DLD1 (cell line): ENCODE data around the gene GDE1.

Experiments
- in situ Hi-C: cut with HindIII; loops from 2 replicates; pipeline ENCODE4 v1.10.0; 2017; ENCODE audit warnings: low sequenced_read_pairs

GDE1 gene

GRCh38 chr16:19524616-19525384, 2.9 kb upstream of the GDE1 start:
- in situ Hi-C loops, result loop anchor here (25.0 kb wide), 2 partner anchors 137 to 562 kb away; no protein-coding TSS in a partner anchor

GRCh38 chr16:19524356-19524615, 2.4 kb upstream of the GDE1 start:
- in situ Hi-C loops, result loop anchor here (25.0 kb wide), 1 partner anchor 137 kb away; no protein-coding TSS in a partner anchor

- in situ Hi-C loops, result loop anchor here (25.0 kb wide), 1 partner anchor 136 kb away; no protein-coding TSS in a partner anchor
These were observed 1.9 kb upstream of the GDE1 start, which contains the start of gene CCP110 for GRCh38 chr16:19523559-19524355. Gene CCP110, plus strand, starts transcription at chr16:19523942. Its CDS starts 3,940 bp downstream, at chr16:19527882.

DNA sequence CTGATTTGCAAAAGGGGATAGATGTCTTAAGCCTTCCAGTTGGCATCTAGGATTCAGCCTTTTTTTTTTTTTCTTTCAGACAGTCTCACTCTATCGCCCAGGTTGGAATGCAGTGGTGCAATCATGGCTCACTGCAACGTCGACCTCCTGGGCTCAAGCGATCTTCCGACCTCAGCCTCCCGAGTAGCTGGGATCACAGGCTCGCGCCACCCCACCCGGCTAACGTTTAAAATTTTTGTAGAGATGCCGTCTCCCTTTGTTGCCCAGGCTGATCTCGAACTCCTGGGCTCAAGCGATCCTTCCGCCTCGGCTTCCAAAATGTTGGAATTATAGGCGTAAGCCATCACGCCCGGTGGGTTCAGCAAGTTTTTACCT, 1.3 kb upstream of the GDE1 start:
- in situ Hi-C loops, result loop anchor here (25.0 kb wide), 1 partner anchor 136 kb away; no protein-coding TSS in a partner anchor

- in situ Hi-C loops, result loop anchor here (25.0 kb wide), 1 partner anchor 135 kb away; no protein-coding TSS in a partner anchor
These were observed 862 bp upstream of the GDE1 start for GRCh38 chr16:19522760-19523159.

DNA sequence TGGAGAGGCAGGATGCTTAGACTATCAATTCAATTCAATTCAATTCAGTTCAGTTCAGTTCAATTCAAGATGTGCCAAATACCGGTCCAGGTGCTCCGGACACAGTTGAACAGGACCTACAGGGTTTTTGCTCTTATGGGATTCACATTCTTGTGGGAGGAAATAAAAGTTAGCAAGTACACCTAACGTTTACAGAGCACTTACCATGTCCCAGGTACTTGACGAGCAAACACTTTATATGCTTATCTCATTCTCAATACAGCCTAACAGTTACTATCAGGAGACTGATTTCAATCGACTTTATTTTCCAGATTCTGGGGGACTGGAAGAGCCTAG, 467 bp upstream of the GDE1 start:
- in situ Hi-C loops, result loop anchor here (25.0 kb wide), 1 partner anchor 135 kb away; no protein-coding TSS in a partner anchor

- in situ Hi-C loops, result loop anchor here (25.0 kb wide), 1 partner anchor 134 kb away; no protein-coding TSS in a partner anchor
These were observed 1.0 kb downstream of the GDE1 start for GRCh38 chr16:19520861-19521331.

DNA sequence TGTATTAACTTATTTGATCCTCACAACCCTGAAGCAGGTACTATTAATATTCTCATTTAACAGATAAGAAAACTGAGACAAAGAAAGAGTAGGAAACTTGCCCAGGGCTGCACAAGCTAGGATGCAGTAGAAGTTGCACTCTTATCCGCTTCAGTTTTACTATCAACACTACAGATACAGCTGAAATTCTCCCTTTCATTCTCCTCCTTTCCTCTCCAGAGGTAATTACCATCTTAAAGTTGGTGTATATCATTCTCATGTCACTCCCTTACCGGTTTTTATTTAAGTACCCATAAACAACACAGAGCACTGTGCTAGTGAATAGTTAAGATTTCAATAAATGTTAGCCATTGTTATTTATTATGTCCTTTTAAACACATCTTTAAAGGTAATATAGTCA, 3.5 kb downstream of the GDE1 start:
- in situ Hi-C loops, result loop anchor here (25.0 kb wide), 1 partner anchor 131 kb away; no protein-coding TSS in a partner anchor

DNA sequence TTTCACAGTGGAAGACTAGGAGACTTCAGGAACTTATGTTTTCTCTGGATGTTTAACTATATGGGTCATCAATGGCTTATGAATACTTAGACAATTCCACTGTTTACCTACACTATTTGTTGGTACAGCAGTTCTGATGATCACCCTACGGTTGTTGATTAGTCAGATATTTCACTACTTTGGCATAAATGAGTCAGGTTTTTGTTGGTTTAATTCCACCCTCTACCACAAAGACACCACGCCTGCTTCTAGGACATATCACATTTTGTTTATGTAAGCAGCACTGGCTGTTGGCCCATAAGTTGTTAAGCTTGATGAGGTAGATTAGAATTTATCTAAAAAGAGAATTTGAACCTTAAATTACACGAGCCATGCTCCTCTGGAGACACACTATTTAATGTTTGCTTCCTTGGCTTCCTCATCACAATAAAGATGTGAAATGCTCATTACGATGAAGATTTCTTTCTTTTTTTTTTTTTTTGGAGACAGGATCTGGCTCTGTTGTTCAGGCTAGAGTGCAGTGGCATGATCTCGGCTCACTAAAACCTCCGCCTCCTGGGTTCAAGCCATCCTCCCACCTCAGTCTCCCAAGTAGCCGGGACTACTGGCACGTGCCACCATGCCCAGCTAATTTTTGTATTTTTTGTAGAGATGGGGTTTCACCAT, 4.3 kb downstream of the GDE1 start:
- in situ Hi-C loops, result loop anchor here (25.0 kb wide), 1 partner anchor 130 kb away; no protein-coding TSS in a partner anchor

- in situ Hi-C loops, result loop anchor here (25.0 kb wide), 1 partner anchor 128 kb away; no protein-coding TSS in a partner anchor
These were observed 6.1 kb downstream of the GDE1 start for GRCh38 chr16:19515757-19516156.

DNA sequence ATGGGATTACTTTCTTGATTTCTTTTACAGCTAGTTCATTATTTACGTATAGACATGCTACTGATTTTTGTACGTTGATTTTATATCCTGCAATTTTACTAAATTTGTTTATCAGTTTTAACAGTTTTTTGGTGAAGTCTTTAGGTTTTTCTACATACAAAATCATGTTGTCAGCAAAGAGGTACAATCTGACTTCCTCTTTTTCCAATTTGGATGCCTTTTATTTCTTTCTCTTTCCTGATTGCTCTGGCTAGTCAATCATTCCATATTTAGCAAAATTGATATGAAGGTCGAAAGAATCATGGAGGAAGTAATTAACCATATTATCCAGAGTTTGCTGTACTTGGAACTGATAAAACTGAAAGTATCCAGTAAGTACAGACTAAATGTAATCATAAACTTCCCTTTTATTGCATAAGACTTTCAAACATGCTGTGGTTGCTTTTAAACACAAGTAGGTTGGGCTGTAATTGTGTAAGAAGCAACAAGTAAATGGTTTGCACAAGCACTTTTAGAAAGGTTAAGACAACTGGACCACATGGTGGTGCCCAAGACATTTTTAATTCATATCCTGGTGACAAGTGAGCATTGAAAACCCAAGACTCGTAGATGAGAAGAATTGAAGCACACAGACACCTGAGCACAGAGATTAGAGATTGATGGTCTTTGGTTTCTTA, 8.4 kb downstream of the GDE1 start:
- in situ Hi-C loops, result loop anchor here (25.0 kb wide), 1 partner anchor 126 kb away; no protein-coding TSS in a partner anchor

- in situ Hi-C loops, result loop anchor here (25.0 kb wide), 1 partner anchor 125 kb away; no protein-coding TSS in a partner anchor
These were observed 9.6 kb downstream of the GDE1 start for GRCh38 chr16:19512297-19512696.

GRCh38 chr16:19507867-19508266, 14.0 kb downstream of the GDE1 start:
- in situ Hi-C loops, result loop anchor here (25.0 kb wide), 1 partner anchor 121 kb away; no protein-coding TSS in a partner anchor

DNA sequence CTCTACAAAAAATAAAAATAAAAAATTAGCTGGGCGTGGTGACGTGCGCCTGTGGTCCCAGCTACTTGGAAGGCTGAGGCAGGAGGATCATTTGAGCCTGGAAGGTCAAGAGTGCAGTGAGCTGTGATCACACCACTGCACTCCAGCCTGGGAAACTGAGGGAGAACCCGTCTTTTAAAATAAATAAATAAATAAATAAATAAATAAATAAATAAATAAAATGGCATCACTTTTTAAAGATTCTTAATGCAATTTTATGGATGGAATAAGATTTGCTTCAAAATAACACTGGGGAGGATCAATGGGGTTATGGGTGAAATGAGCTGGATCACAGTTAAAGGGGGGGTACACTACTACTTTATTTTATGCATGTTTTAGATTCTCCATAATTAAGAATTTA, 14.9 kb downstream of the GDE1 start:
- in situ Hi-C loops, result loop anchor here (25.0 kb wide), 1 partner anchor 120 kb away; no protein-coding TSS in a partner anchor

- in situ Hi-C loops, result loop anchor here (25.0 kb wide), 1 partner anchor 118 kb away; no protein-coding TSS in a partner anchor
These were observed 16.1 kb downstream of the GDE1 start for GRCh38 chr16:19505600-19506303.

DNA sequence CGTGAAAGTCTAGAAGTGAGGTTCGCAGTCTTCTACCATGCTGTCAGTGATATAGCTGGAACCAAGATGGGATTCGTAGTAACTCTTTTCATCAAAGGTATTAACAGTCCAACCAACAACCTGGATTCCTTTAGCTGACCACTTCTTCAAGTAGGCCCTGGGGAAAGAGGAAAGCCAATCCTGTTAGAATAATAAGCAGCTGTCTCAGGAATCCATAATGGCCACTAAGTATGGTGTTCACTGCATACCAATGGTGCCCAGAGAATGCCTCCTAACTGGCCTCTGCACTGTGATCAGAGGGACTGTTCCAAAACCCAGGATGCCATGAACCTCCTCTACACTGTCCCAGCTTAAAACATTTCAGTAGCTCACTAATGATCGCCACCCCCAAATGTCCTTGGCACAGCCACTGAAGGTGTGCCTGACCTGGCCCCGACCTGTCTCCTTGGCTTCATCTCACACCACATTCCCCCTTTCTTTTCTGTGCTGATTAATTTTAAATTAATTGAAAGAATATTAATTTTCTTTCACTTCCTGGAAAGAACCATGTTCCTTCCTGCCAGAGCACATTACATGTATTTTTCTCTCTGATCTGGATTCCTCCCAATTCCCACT, 18.3 kb downstream of the GDE1 start:
- in situ Hi-C loops, result loop anchor here (25.0 kb wide), 1 partner anchor 116 kb away; no protein-coding TSS in a partner anchor

GRCh38 chr16:19502395-19503131, 19.3 kb downstream of the GDE1 start:
- in situ Hi-C loops, result loop anchor here (25.0 kb wide), 1 partner anchor 115 kb away; no protein-coding TSS in a partner anchor

DNA sequence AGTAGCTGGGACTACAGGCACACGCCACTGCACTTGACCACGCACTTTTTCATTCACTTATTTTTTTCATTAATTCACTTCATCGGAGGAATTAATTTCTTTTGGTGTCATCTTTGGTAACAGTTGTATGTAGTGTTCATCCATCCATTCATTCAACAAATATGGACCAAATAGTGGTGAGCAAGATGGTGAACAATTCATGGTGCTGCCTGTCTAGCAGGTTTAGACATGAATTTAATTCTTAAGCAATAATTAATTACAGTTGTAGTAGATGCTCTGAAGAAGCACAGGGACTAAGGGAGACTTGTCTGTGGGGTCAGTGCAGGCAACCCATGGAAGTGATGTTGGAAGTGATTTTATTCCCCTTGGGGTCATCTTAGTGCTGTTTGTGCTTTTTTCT, 22.4 kb downstream of the GDE1 start:
- in situ Hi-C loops, result no loop called here
